MG63 (cell line): Measurements from ENCODE around the gene WDR18. TPM values are rescaled to one million over a fixed set of nuclear protein-coding genes. Genes with fewer than 3 reads are reported as not detected.

Source experiments
- DNase-seq: peaks from one replicate; pipeline ENCODE4 v3.0.0-alpha.2; 2020
- H3K27me3 ChIP-seq: fragments of 250-450 bp; sonication (Bioruptor Pico); 2 replicates; pipeline ENCODE4 v1.5.1; 2020; ENCODE audit warnings: mild to moderate bottlenecking, moderate library complexity
- H3K36me3 ChIP-seq: fragments of 250-450 bp; sonication (Bioruptor Pico); 2 replicates; pipeline ENCODE4 v1.5.1; 2020; ENCODE audit warnings: mild to moderate bottlenecking, moderate library complexity
- H3K4me3 ChIP-seq: fragments of 250-450 bp; sonication (Bioruptor Pico); 2 replicates; pipeline ENCODE4 v1.5.1; 2020; ENCODE audit warnings: mild to moderate bottlenecking, moderate library complexity
- H3K9me3 ChIP-seq: fragments of 250-450 bp; sonication (Bioruptor Pico); 2 replicates; pipeline ENCODE4 v1.5.1; 2020; ENCODE audit warnings: mild to moderate bottlenecking, moderate library complexity
- total RNA-seq: library from RNA; depleted of rRNA; stranded (reverse); fragments of >200 nt; shearing (Covaris generic); gene quantifications from 2 replicates; pipeline ENCODE4 v1.2.3, GENCODE V29; 2014; ENCODE audit warnings: low replicate concordance

Gene WDR18
- total RNA-seq, 1 experiment from 2014 or later: 61.8 TPM

DNA sequence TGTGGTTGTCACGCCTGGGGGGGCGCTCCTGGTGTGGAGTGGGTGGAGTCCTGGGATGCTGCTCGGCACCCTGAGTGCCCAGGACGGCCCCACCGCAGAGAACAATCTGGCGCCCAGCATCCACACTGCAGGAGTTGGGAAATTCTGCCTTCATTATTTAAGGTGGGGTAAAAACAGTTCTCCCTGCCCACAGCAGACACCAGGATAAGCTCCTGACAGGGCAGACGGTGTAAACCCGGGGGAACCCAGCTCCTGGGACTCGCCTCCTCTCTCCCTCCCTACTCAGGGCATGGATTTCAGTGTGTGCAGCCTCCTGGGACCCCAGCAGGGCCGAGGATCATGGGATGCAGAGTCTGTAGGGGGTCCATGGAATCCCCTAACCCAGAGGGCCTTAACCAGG, 7.7 kb upstream of the WDR18 start:
- no peaks in the 10 kb centered on the region for H3K36me3 ChIP-seq
- H3K9me3 ChIP-seq: no peaks in the 10 kb centered on the region
- no peaks in the 10 kb centered on the region for H3K27me3 ChIP-seq
- no peak overlapping the region for H3K4me3 ChIP-seq
- DNase-seq: no peak

DNA sequence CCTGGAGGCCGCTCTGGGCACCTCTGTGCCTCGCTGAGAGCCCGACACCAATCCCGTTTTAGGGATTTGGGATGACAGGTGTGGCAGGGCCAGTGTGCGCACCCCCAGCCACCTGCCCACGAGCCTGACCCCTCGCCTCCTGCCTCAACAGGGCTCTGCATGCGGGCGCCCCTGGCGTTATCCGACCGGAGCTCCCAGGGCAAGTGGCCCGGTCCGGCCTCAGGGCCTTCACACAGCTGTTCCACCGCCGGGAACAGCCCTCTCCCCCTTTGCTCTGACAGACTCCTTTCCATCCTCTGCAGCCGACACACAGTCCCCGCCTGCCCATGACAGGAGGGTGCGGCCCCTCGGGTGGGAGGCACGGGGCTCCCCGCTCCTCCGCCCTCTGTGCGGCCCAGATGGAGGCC, 7.1 kb upstream of the WDR18 start:
- Histone ChIP-seq H3K27me3 (no peaks in the 10 kb centered on the region), H3K9me3 (no peaks in the 10 kb centered on the region), H3K4me3 (no peak overlapping the region), H3K36me3 (no peaks in the 10 kb centered on the region)
- no peak for DNase-seq

DNA sequence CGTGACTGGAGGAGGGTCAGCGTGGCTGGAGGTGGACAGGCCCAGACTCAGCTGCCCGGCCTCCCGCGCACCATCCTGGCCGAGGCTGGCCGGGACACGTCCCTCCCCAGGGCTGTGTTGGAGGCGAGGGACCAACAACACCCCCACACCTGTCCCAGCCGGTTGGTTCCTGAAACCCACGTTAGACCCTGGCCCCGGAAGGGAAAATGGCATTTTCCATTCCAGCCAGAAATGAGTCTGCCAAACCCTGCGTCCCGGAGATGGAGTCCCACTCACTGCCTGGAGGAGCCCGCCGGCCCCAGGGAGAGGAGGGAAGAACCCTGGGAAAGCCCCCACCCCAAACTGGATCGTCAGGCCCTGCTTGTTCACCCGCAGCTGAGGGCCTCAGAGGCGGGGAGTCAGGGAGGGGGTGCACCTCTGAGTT, 4.8 kb upstream of the WDR18 start:
- H3K27me3 ChIP-seq: no peaks in the 10 kb centered on the region
- H3K4me3 ChIP-seq: no peak overlapping the region
- no peaks in the 10 kb centered on the region for H3K9me3 ChIP-seq
- H3K36me3 ChIP-seq: 0 out of 2 replicates have a peak, but pooled peaks cover under 1% of the 10 kb centered on the region
- no peak for DNase-seq

DNA sequence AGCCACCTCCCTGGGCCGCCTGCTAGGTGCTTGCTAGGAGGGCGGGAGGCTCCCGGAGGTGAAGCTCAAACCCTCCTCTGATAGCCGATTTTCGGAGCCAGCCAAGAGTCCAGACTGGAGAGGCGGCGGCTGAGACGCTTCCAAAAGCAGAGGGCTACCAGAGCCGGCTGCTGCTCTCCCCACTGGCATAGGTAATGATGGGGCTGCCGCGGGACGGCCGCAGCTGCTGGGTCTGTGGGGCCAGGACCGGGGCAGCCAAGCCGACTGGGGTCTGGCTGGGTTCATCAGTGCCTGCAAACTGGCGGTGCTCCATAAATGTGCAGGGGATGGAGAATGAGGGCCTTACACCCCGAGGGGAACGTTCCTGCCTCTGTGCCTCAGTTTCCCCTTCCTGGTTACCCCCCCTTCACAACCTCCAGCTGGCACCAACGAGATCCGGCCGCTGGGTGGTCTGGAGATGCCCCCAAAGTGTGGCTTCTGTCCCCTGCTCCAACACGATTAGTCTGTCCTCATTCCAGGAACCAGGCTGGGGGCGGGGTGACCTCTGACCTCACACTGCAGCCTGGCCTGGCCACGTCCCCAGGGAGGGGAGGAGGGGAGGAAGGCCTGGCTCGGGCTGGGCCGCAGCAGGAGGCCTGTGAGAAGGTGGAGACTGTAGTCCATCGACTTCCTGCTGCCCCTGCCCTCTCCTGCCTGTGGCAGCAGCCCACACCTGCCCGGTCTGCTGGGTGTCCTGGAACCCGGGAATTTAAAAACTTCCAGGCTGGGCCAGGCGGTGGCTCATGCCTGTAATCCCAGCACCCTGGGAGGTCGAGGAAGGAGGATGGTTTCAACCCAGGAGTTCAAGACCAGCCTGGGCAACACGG, 3.8 kb upstream of the WDR18 start:
- DNase-seq: no peak
- Histone ChIP-seq H3K27me3 (no peaks in the 10 kb centered on the region), H3K4me3 (no peak overlapping the region), H3K36me3 (peaks cover 4% of the 10 kb centered on the region; the same call in 1 of the 2 replicates), H3K9me3 (no peaks in the 10 kb centered on the region)

DNA sequence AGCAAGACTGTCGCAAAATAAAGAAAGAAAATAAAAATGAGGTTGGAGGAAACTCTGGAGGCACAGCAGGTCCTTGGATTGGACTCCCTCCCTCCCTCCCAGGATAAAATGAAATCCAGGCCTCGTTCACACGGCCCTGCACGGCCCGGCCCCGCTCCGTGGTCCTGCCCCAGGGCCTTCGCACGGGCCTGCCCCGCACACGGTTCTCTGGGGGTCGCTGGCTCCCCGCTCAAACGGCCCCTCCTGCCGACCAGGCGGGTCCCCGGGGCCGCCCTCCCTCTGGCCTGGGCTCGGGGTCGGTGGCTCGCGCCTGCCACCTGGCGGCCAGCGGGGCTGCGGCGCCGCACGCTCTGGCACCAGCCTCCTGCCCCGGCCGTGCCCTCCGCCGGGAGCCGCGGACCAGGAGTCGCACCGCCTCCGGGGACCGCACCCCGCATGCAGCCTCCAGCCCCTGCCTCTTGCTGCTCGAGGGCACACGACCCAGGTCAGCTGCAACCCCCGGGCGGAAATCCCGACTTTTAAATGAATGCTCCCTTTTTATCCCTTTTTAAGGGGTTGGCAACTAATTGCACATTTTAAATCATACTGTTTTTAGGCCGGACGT, 1.5 kb upstream of the WDR18 start:
- no peaks in the 10 kb centered on the region for H3K27me3 ChIP-seq
- peaks cover 4% of the 10 kb centered on the region for H3K36me3 ChIP-seq
- peak overlapping the region; percentile 35 for H3K4me3 ChIP-seq
- H3K9me3 ChIP-seq: no peaks in the 10 kb centered on the region
- DNase-seq: peak; percentile 60

DNA sequence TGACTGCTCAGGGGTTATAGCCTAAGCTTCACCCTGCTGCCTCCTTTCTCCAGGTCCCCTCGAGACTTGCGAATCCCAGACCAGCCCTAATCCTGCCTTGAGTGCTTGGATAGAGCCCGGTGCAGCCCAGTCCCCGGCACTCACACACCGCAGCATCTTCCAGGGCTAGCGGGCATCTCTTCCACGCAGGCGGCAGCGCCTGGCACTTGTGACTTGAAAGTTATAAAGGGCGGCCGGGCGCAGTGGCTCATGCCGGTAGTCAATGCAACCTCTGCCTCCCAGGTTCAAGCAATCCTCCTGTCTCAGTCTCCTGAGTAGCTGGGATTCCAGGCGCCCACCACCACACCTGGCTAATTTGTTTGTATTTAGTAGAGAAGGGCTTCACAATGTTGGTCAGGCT, 1.9 kb downstream of the WDR18 start:
- DNase-seq: no peak
- H3K27me3 ChIP-seq: no peaks in the 10 kb centered on the region
- peaks cover 9% of the 10 kb centered on the region for H3K36me3 ChIP-seq

DNA sequence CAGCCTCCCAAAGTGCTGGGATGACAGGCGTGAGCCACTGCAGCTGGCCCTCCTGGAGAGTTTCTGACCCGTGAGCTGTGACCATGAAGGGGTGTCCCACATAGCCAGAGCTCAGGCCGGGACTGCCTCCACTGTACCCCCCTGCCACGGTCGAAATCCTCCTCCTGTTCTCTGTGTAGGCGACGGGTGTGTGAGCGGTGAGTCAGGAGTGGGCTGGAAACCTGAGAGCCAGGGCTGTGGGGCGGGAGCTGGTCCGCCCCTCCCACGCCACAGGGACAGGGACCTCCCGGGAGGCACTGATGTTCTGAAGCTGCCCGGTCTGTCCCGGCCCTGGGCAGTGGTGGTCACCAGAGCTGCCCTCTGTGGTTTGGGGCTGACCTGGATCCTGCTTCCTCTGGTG, 3.9 kb downstream of the WDR18 start:
- Histone ChIP-seq H3K27me3 (no peaks in the 10 kb centered on the region), H3K9me3 (no peaks in the 10 kb centered on the region), H3K4me3 (no peak overlapping the region), H3K36me3 (peaks cover 12% of the 10 kb centered on the region)
- no peak for DNase-seq

More for the DNA sequence above, 1.9 kb downstream of the WDR18 start:
- no peaks in the 10 kb centered on the region for H3K9me3 ChIP-seq
- H3K4me3 ChIP-seq: no peak overlapping the region

DNA sequence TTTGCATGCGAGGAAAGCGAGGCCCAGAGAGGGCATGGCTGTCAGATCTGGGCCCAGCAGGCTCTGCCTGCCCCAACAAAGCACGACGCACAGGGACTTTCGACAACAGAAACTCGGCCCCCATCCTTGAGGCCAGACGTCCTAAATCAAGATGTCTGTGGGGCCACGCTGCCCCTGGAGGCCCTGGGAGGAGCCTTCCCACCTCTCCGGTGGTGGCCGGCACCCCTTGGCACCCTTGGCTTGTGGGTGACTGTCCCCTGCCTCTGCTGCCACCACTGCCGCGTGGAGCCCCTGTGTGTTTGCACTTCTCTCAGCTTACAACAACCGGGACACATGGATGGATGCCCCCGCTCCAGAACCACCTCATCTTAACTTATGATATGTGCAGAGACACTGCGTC, 4.4 kb downstream of the WDR18 start:
- Histone ChIP-seq H3K4me3 (no peak overlapping the region), H3K36me3 (peaks cover 12% of the 10 kb centered on the region), H3K9me3 (no peaks in the 10 kb centered on the region), H3K27me3 (no peaks in the 10 kb centered on the region)
- no peak for DNase-seq

DNA sequence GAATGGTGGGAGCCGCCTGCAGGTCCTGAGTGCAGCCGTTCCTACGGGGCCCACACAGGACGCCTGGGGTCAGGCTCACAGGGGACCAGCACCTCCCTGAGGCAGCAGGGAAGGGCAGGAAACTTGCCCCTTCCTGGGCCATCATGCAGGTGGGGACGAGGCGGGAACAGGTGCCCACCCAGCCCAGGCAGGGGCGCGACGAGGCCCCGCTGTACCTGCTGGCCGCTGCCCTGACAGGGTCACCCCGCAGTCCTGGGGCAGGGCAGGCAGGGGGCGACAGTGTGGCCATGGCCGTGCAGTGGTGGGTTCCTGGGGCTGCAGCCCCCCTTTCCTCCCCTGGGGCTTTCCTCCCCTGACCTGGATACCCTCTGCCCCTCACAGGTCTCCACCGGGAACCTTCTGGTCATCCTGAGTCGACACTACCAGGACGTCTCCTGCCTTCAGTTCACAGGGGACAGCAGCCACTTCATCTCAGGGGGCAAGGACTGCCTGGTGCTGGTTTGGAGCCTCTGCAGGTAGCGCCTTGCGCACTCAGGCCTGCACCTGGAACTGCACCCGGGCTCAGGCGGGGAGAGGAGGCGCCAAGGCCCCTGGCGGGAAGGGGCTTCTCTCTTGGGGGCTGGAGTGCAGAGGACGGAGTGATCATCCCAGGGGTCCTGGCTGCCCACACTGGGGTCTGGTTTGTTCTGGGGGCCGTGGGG, 5.4 kb downstream of the WDR18 start:
- Histone ChIP-seq H3K27me3 (no peaks in the 10 kb centered on the region), H3K9me3 (no peaks in the 10 kb centered on the region), H3K4me3 (no peak overlapping the region), H3K36me3 (peaks cover 13% of the 10 kb centered on the region)
- no peak for DNase-seq

DNA sequence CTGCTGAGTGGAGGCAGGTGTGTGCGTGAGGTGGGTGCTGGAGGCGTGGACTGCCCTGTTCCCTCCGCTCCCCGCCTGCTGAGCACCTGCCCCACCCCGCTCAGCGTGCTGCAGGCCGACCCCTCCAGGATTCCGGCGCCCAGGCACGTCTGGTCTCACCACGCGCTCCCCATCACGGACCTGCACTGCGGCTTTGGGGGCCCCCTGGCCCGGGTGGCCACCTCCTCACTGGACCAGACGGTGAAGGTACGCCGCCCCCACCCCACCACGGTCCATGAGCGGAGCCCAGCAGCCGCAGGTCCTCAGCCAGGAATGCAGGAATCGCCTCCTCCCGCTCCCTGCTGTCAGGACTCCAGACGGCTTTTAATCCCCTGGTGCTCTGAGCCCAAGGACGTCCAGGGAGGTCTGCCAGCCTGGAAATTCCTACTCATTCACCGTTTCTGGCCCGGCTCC, 6.0 kb downstream of the WDR18 start:
- Histone ChIP-seq H3K9me3 (no peaks in the 10 kb centered on the region), H3K36me3 (peaks cover 13% of the 10 kb centered on the region), H3K4me3 (no peak overlapping the region), H3K27me3 (no peaks in the 10 kb centered on the region)
- DNase-seq: peak; percentile 22

DNA sequence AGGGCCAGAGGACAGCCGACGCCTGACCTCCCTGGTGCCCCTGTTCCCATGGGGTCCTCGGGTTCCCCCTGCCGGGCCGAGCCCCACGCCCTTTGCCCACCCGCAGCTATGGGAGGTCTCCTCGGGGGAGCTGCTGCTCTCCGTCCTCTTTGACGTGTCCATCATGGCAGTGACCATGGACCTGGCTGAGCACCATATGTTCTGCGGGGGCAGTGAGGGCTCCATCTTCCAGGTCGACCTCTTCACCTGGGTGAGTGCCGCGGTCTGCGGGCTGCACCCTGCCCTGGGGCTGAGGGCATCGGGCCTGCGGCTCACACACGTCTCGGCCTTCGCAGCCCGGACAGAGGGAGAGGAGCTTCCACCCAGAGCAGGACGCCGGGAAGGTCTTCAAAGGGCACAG, 6.6 kb downstream of the WDR18 start:
- Histone ChIP-seq H3K36me3 (peaks cover 11% of the 10 kb centered on the region), H3K9me3 (no peaks in the 10 kb centered on the region), H3K4me3 (no peak overlapping the region), H3K27me3 (no peaks in the 10 kb centered on the region)
- no peak for DNase-seq

DNA sequence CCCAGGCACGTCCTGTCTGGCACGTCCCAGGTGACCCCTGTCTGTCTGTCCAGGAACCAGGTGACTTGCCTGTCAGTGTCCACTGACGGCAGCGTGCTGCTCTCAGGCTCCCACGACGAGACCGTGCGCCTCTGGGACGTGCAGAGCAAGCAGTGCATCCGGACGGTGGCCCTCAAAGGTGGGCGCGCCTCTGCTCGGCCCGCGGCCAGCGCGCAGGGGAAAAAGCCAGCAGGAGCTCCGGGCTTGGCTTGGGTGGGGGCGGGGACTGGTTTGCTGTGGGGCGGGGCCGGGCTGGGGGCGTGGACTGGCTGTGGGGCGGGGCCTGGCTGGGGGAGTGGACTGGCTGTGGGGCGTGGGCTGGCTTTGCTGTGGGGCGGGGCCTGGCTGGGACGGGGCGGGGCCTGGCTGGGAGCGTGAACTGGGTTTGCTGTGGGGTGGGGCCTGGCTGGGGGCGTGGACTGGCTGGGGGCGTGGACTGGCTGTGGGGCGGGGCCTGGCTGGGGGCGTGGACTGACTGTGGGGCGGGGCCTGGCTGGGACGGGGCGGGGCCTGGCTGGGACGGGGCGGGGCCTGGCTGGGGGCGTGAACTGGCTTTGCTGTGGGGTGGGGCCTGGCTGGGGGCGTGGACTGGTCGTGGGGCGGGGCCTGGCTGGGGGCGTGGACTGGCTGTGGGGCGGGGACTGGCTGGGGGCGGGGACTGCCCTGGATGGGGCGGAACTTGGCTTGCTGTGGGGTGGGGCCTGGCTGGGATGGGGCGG, 7.2 kb downstream of the WDR18 start:
- peak; percentile 33 for DNase-seq
- Histone ChIP-seq H3K9me3 (no peaks in the 10 kb centered on the region), H3K4me3 (no peak overlapping the region), H3K36me3 (peaks cover 11% of the 10 kb centered on the region), H3K27me3 (no peaks in the 10 kb centered on the region; the same call in 1 of the 2 replicates)

DNA sequence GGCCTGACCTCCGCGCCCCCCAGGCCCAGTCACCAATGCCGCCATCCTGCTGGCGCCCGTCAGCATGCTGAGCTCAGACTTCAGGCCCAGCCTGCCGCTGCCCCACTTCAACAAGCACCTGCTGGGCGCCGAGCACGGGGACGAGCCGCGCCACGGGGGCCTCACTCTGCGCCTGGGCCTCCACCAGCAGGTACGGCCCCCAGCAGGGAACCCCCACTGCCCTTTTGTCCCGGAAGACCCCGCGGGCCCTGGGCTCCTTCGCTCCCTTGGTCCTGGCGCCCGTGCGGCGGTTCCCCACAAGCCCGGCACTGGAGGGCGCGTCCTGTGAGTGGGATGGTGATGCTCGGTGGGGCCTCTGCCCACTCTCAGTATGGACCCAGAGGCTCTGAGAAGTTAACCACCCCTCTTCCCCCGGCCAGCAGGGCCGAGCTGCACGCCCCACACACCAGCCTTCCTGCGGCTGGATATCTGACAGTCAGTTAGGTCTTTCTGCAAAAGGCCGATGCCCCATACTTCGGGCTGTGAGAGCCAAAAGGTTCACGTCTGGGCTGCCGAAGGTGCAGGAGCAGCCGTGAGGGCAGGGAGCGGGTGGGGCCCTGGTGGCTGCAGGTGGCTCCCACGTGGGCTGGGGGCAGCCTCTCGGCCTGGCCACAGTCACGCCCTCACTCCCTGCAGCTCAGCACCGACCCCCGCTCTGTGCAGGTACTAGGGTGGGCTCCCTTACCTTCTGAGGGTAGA, 8.0 kb downstream of the WDR18 start:
- peaks cover 11% of the 10 kb centered on the region for H3K36me3 ChIP-seq
- no peaks in the 10 kb centered on the region for H3K9me3 ChIP-seq
- H3K27me3 ChIP-seq: no peaks in the 10 kb centered on the region; the same call in 1 of the 2 replicates
- no peak for DNase-seq
- H3K4me3 ChIP-seq: no peak overlapping the region

DNA sequence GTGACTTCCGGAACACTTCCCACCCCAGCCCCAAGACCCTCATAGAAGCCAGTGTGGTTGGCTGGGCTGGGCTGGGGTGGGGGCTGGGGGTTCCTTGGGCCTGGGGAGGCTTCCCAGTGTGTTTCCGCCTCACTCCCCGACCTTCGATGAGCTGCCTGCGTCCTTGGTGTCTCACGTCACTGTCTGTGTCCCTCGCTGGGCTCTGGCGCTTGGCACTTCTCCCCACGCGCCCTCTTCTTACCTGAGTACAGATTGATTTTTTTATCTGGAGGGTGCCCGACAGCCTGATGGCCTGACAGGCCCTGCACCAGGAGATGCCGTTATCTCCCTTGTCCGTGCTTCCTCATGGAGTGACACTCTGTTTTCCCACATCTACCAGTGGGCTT, 8.5 kb downstream of the WDR18 start:
- Histone ChIP-seq H3K36me3 (peaks cover 11% of the 10 kb centered on the region), H3K9me3 (no peaks in the 10 kb centered on the region), H3K4me3 (no peak overlapping the region), H3K27me3 (no peaks in the 10 kb centered on the region; the same call in 1 of the 2 replicates)
- DNase-seq: no peak

DNA sequence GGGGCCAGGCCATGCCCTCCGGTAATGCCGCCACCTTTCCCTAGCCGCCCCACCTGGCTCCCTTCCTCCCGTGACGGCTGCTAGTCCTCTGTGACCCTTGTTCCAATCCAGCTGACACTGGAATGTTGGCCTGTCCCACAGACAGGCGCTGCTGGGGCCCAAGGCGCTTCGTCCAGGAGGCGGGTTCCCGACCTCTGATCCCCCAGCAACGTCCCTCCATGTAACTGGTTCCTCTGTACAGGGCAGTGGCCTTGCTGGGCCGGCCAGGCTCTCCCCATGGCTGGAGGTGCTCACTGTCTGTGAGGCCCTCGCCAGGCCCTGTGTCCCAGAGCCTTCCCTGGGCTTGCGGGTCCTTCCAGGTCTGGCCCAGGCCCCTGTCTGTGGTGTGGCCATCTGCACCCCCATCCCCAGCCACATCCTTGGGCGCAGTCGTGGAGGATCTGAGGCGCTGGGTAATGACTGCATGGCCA, 9.3 kb downstream of the WDR18 start:
- Histone ChIP-seq H3K27me3 (no peaks in the 10 kb centered on the region; the same call in 1 of the 2 replicates), H3K4me3 (no peak overlapping the region), H3K36me3 (peaks cover 11% of the 10 kb centered on the region), H3K9me3 (no peaks in the 10 kb centered on the region)
- DNase-seq: no peak

DNA sequence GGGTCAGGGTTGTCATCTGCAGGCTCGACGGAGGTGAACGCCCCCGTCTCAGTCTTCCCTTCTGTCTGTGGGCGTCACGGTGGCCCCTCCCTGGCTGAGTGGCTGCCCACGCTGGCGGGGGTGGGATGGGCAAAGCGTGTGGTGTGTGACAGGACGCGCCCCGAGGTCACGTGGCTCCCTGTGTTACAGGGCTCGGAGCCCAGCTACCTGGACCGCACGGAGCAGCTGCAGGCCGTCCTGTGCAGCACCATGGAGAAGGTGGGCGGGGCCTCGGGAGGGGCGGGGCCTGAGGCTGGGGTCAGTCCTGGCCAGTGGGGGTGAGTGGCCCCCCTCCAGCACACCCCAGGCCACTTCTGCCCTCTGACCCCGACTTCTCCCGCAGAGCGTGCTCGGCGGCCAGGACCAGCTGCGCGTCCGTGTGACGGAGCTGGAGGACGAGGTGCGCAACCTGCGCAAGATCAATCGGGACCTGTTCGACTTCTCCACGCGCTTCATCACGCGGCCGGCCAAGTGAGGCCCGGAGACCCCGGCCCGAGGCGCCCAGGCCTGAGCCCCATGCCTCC, 9.8 kb downstream of the WDR18 start:
- DNase-seq: no peak
- Histone ChIP-seq H3K36me3 (peaks cover 11% of the 10 kb centered on the region), H3K4me3 (no peak overlapping the region), H3K9me3 (no peaks in the 10 kb centered on the region), H3K27me3 (peaks cover 1% of the 10 kb centered on the region)
